ENCODE data around the gene FRAS1. TPM values are rescaled to one million over a fixed set of nuclear protein-coding genes. Genes with fewer than 3 reads are reported as not detected.
A peak's percentile ranks its signal among the peaks of the same experiment; 100 is the strongest.

The FRAS1 gene
- total RNA-seq, 1 donor from 2014 or later, result 8.8 TPM

DNA sequence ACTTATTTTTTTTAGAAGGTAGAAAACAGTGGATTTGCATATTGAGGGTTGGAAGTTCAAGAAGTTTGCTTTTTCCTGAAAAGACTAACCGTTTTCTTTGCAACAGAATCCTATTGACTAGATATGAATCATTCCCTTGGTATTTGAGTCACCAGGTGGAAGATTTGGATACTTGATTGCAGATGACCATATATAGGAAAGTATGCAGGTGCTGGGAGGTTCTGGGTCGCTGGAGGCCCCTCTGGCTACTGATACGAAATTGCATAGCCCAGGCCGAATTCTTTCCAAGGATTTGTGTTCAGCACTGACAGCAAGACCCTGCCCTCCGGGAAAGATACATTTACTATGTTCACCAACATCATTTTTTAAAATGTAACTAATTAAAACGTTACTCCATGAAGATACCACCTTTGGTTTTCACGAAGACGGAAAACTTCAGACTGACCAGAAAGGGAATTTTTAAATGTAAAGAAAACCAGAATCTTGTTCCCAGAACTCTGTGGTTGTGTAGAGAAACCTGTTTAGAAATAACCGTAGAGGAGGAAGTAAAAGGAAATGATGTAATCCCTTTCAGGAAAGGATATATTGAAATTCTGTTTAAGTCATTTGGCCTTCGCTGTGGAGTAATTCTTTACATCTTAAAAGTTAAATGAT is 495.4 kb downstream of the FRAS1 start:
- Histone ChIP-seq H3K27ac (no peak overlapping the region), H3K4me1 (peaks cover 14% of the 10 kb centered on the region), H3K9me3 (no peaks in the 10 kb centered on the region), H3K4me3 (peak overlapping the region in 1 of 2 donors; percentile 47), H3K27me3 (no peaks in the 10 kb centered on the region), H3K36me3 (no peaks in the 10 kb centered on the region)
- no peak for DNase-seq (ENCODE audit: extremely low spot score in 2 of 2)
- intact Hi-C loops (cut with DNase I), result no loop called here
- TF ChIP-seq, protein P1, sequence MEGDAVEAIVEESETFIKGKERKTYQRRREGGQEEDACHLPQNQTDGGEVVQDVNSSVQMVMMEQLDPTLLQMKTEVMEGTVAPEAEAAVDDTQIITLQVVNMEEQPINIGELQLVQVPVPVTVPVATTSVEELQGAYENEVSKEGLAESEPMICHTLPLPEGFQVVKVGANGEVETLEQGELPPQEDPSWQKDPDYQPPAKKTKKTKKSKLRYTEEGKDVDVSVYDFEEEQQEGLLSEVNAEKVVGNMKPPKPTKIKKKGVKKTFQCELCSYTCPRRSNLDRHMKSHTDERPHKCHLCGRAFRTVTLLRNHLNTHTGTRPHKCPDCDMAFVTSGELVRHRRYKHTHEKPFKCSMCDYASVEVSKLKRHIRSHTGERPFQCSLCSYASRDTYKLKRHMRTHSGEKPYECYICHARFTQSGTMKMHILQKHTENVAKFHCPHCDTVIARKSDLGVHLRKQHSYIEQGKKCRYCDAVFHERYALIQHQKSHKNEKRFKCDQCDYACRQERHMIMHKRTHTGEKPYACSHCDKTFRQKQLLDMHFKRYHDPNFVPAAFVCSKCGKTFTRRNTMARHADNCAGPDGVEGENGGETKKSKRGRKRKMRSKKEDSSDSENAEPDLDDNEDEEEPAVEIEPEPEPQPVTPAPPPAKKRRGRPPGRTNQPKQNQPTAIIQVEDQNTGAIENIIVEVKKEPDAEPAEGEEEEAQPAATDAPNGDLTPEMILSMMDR (IDR thresholded peaks at IDR 0.05), result no peak
- no peak for TF ChIP-seq POLR2A (IDR thresholded peaks at IDR 0.05)
- no peak for TF ChIP-seq POLR2AphosphoS5 (IDR thresholded peaks at IDR 0.05; ENCODE audit: insufficient read depth in 1 of 2, low read depth in 1 of 2)

GRCh38 chr4:78553043-78553396 is 495.9 kb downstream of the FRAS1 start:
- H3K36me3 ChIP-seq, result no peaks in the 10 kb centered on the region
- no peaks in the 10 kb centered on the region for H3K27me3 ChIP-seq
- H3K4me1 ChIP-seq, result peaks cover 14% of the 10 kb centered on the region
- intact Hi-C loops (cut with DNase I), result no loop called here
- H3K9me3 ChIP-seq, result no peaks in the 10 kb centered on the region
- no peak overlapping the region for H3K27ac ChIP-seq
- no peak for DNase-seq (ENCODE audit: extremely low spot score in 2 of 2)
- TF ChIP-seq, protein P1 (IDR thresholded peaks at IDR 0.05), result no peak
- TF ChIP-seq POLR2A (IDR thresholded peaks at IDR 0.05), result no peak
- TF ChIP-seq POLR2AphosphoS5 (IDR thresholded peaks at IDR 0.05; ENCODE audit: insufficient read depth in 1 of 2, low read depth in 1 of 2), result no peak
- no peak overlapping the region for H3K4me3 ChIP-seq

GRCh38 chr4:78553529-78554060 is 496.5 kb downstream of the FRAS1 start:
- Histone ChIP-seq H3K4me3 (no peak overlapping the region), H3K36me3 (no peaks in the 10 kb centered on the region), H3K9me3 (no peaks in the 10 kb centered on the region), H3K27me3 (no peaks in the 10 kb centered on the region), H3K27ac (no peak overlapping the region), H3K4me1 (peaks cover 14% of the 10 kb centered on the region)
- no peak for TF ChIP-seq POLR2AphosphoS5 (IDR thresholded peaks at IDR 0.05; ENCODE audit: insufficient read depth in 1 of 2, low read depth in 1 of 2)
- no peak for TF ChIP-seq POLR2A (IDR thresholded peaks at IDR 0.05)
- no peak for DNase-seq (ENCODE audit: extremely low spot score in 2 of 2)
- intact Hi-C loops (cut with DNase I), result no loop called here

DNA sequence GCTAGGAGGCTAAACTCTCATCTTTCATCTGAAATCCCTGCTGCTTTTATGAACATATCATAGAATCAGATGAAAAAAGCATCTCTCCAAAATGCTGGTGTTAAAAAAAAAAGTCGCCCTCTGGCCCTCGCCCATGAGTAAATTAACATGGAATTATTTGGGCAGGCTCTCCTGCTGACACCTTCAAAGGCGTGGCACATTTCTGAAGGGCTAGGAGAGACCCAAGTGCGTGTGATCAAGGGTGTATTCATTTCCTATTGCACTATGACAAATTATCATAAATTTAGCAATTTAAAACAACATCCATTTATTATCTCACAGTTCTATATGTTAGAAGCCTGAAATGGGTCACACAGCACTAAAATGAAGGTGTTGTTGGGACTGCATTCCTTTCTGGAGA is 499.5 kb downstream of the FRAS1 start:
- H3K36me3 ChIP-seq, result no peaks in the 10 kb centered on the region
- H3K27me3 ChIP-seq, result no peaks in the 10 kb centered on the region
- peaks cover 10% of the 10 kb centered on the region for H3K4me1 ChIP-seq
- no peak overlapping the region for H3K4me3 ChIP-seq
- H3K9me3 ChIP-seq, result no peaks in the 10 kb centered on the region
- TF ChIP-seq POLR2AphosphoS5 (IDR thresholded peaks at IDR 0.05; ENCODE audit: insufficient read depth in 1 of 2, low read depth in 1 of 2) (no peak), POLR2A (IDR thresholded peaks at IDR 0.05) (no peak)
- TF ChIP-seq, protein P1 (IDR thresholded peaks at IDR 0.05), result no peak
- DNase-seq (ENCODE audit: extremely low spot score in 2 of 2), result no peak
- H3K27ac ChIP-seq, result no peak overlapping the region
- intact Hi-C loops (cut with DNase I), result no loop called here

- Histone ChIP-seq H3K4me1 (no peaks in the 10 kb centered on the region), H3K27me3 (no peaks in the 10 kb centered on the region), H3K36me3 (no peaks in the 10 kb centered on the region), H3K4me3 (no peak overlapping the region), H3K27ac (no peak overlapping the region), H3K9me3 (no peaks in the 10 kb centered on the region)
- TF ChIP-seq, protein P1 (IDR thresholded peaks at IDR 0.05), result no peak
- TF ChIP-seq POLR2A (IDR thresholded peaks at IDR 0.05) (no peak), POLR2AphosphoS5 (IDR thresholded peaks at IDR 0.05; ENCODE audit: insufficient read depth in 1 of 2, low read depth in 1 of 2) (no peak)
- intact Hi-C loops (cut with DNase I), result no loop called here
- no peak for DNase-seq (ENCODE audit: extremely low spot score in 2 of 2)
These were observed 500.7 kb downstream of the FRAS1 start for GRCh38 chr4:78557841-78558240.

All from vagina (tissue), 2 donors.